GM12878 (cell line): ENCODE data around the gene SPATA12. TPM values are rescaled to one million over a fixed set of nuclear protein-coding genes. Genes with fewer than 3 reads are reported as not detected.

Experiments
- ATAC-seq: fragments of 200-7000 bp; cut with Tn5 transposase; 3 replicates; pipeline ENCODE4 v1.9.1; 2020; ENCODE audit warnings: mild to moderate bottlenecking, moderate library complexity
- BruUV-seq: library from RNA; stranded (reverse); fragments of 400-500 nt; replicated peaks from 2 replicates; lab custom pipeline; 2021; lab: Mats Ljungman, UMichigan
- CTCF ChIA-PET: fragments of 300-600 bp; sonication (Branson Sonifier 250); formaldehyde crosslinking; extraction: SDS; loops from one replicate; lab custom pipeline; 2021; ENCODE audit warnings: inconsistent platforms; lab: Yijun Ruan, JAX
- POLR2A ChIA-PET: fragments of 350-600 bp; formaldehyde crosslinking; extraction: SDS; loops from one replicate; lab custom pipeline; 2021; ENCODE audit warnings: inconsistent platforms; lab: Charles Lee
- RAD21 ChIA-PET: fragments of 300-600 bp; sonication (Branson Sonifier 250); formaldehyde crosslinking; loops from one replicate; lab custom pipeline; 2023; ENCODE audit warnings: antibody characterized with exemption; ENCODE audit not compliant: unreplicated experiment; lab: Charles Lee
- SMC1A ChIA-PET: fragments of 300-600 bp; sonication (Branson Sonifier 250); formaldehyde crosslinking; loops from one replicate; lab custom pipeline; 2023; ENCODE audit not compliant: unreplicated experiment, uncharacterized antibody; lab: Charles Lee
- DNase-seq: peaks from one replicate; pipeline ENCODE4 v3.0.0-alpha.2; 2011; ENCODE audit warnings: low read depth, low spot score
- FAIRE-seq: peaks from 3 replicates; lab custom pipeline; 2011; peaks lifted over from hg19 to GRCh38; lab: Jason Lieb, UNC
- H2AFZ ChIP-seq: 2 replicates; pipeline ENCODE4 v1.6.0; 2011; ENCODE audit warnings: low read depth, low read length, control low read depth; ENCODE audit not compliant: control insufficient read depth
- H3K27ac ChIP-seq: 2 replicates; pipeline ENCODE4 v1.5.1; 2011; ENCODE audit warnings: control low read depth; ENCODE audit not compliant: control insufficient read depth, insufficient read depth
- H3K27me3 ChIP-seq, 2 experiments: replicated peaks in 1 of 2; 2 replicates each; pipeline versions ENCODE4 v1.6.0 to v1.6.1; 2011; ENCODE audit warnings: low read length in 1 of 2; ENCODE audit not compliant: control insufficient read depth in 2 of 2, insufficient read depth in 2 of 2
- H3K36me3 ChIP-seq, 2 experiments: 2 replicates each; pipeline ENCODE4 v1.5.1; 2011; ENCODE audit warnings: low read length in 1 of 2; ENCODE audit not compliant: control insufficient read depth in 2 of 2, insufficient read depth in 2 of 2
- H3K4me1 ChIP-seq: 2 replicates; pipeline ENCODE4 v1.6.1; 2011; ENCODE audit warnings: mild to moderate bottlenecking, low read length, moderate library complexity, mixed read lengths; ENCODE audit not compliant: control insufficient read depth, insufficient read depth
- H3K4me2 ChIP-seq: 2 replicates; pipeline ENCODE4 v1.6.0; 2011; ENCODE audit warnings: control low read depth; ENCODE audit not compliant: control insufficient read depth, insufficient read depth
- H3K4me3 ChIP-seq: fragments of 200-600 bp; sonication (generic); 2 replicates; pipeline ENCODE4 v1.5.1; 2016
- H3K79me2 ChIP-seq: 2 replicates; pipeline ENCODE4 v1.6.0; 2011; ENCODE audit warnings: low read length; ENCODE audit not compliant: control insufficient read depth, insufficient read depth
- H3K9ac ChIP-seq: 2 replicates; pipeline ENCODE4 v1.8.0; 2011; ENCODE audit warnings: low read length, control low read depth, mixed read lengths; ENCODE audit not compliant: control insufficient read depth, insufficient read depth
- H3K9me3 ChIP-seq: replicated peaks from 3 replicates; pipeline ENCODE4 v1.5.1; 2011; ENCODE audit warnings: mild to moderate bottlenecking, low read length; ENCODE audit not compliant: control insufficient read depth, insufficient read depth
- H4K20me1 ChIP-seq: 2 replicates; pipeline ENCODE4 v1.6.0; 2011; ENCODE audit not compliant: control insufficient read depth, insufficient read depth
- CEBPB ChIP-seq, 2 experiments: fragments of 150-350 bp in 1 of 2; IDR thresholded peaks; 2 replicates each; pipeline ENCODE4 v1.6.1; 2012 to 2014; ENCODE audit warnings: low read depth in 2 of 2, low read length in 2 of 2, borderline replicate concordance in 1 of 2, inconsistent platforms in 1 of 2
- EP300 ChIP-seq, 2 experiments: fragments of 150-350 bp in 1 of 2; IDR thresholded peaks; 2 replicates each; pipeline ENCODE4 v1.6.1; 2011 to 2012; ENCODE audit warnings: low read depth in 2 of 2, low read length in 2 of 2, borderline replicate concordance in 1 of 2, improper control_type of control experiment in 1 of 2, inconsistent platforms in 1 of 2; ENCODE audit not compliant: control insufficient read depth in 1 of 2
- IRF5 ChIP-seq: fragments of 450-650 bp; IDR thresholded peaks from 2 replicates; pipeline ENCODE4 v1.6.1; 2017; ENCODE audit warnings: borderline replicate concordance
- KLF5 ChIP-seq: fragments of 450-650 bp; IDR thresholded peaks from 2 replicates; pipeline ENCODE4 v1.6.1; 2014; ENCODE audit warnings: mild to moderate bottlenecking; ENCODE audit not compliant: partially characterized antibody
- PAX5 ChIP-seq: IDR thresholded peaks from 2 replicates; pipeline ENCODE4 v1.6.1; 2011; ENCODE audit warnings: low read depth, low read length, borderline replicate concordance
- PML ChIP-seq: IDR thresholded peaks from 2 replicates; pipeline ENCODE4 v1.6.1; 2012; ENCODE audit warnings: low read length, inconsistent platforms
- RCOR1 ChIP-seq: conservative IDR thresholded peaks from 2 replicates; pipeline ENCODE4 v1.6.1; 2012; ENCODE audit warnings: low read depth, low read length, improper control_type of control experiment
- REST ChIP-seq: IDR thresholded peaks from 2 replicates; pipeline ENCODE4 v1.6.1; 2012; ENCODE audit warnings: mild to moderate bottlenecking, low read depth, low read length
- RFX5 ChIP-seq: IDR thresholded peaks from 2 replicates; pipeline ENCODE4 v1.6.1; 2011; ENCODE audit warnings: low read depth, low read length, improper control_type of control experiment
- SMAD5 ChIP-seq: IDR thresholded peaks from 2 replicates; pipeline ENCODE4 v1.6.1; 2016; ENCODE audit warnings: antibody characterized with exemption, low read depth
- ZNF384 ChIP-seq: IDR thresholded peaks from 2 replicates; pipeline ENCODE4 v1.6.1; 2012; ENCODE audit warnings: low read depth, mild to moderate bottlenecking, low read length, improper control_type of control experiment, borderline replicate concordance
- ZNF592 ChIP-seq: fragments of 450-650 bp; IDR thresholded peaks from 2 replicates; pipeline ENCODE4 v1.6.1; 2017; ENCODE audit warnings: mild to moderate bottlenecking, moderate library complexity
- WGBS: methylation state at CpG from one replicate; pipeline ENCODE4 v1.1.6; 2016; ENCODE audit warnings: low lambda C conversion rate; ENCODE audit not compliant: insufficient replicate concordance, insufficient coverage; ENCODE audit errors: missing lambda C conversion rate; 5-methylcytosine and 5-hydroxymethylcytosine counted together
- in situ Hi-C: fragments of 300-500 bp; cut with MboI; formaldehyde crosslinking; loops from 9 replicates; pipeline ENCODE4 v1.14.3; 2018; ENCODE audit warnings: mixed read lengths
- intact Hi-C: fragments of 100-400 bp; cut with micrococcal nuclease; formaldehyde crosslinking; loops from one replicate; pipeline ENCODE4 v1.14.2; 2022; ENCODE audit not compliant: unreplicated experiment
- polyA plus RNA-seq, 11 experiments: library from polyadenylated mRNA; depleted of rRNA in 4 of 11; unstranded in 6 of 11; stranded (reverse) in 5 of 11; fragments of >200 nt; fragmentation: Nextera tagmentation in 4 of 11; fragmentation: Illumina TruSeq in 1 of 11; extraction: Ambion mirVana in 4 of 11; extraction: Trizol in 1 of 11; gene quantifications; 1 replicate in 1 of 11; 2 replicates in 10 of 11; pipeline versions ENCODE4 v1.2.1 to v1.2.3, GENCODE V29; 2011 to 2016; ENCODE audit warnings: inconsistent platforms in 2 of 11, missing spikeins in 2 of 11, low read depth in 1 of 11
- total RNA-seq, 4 experiments: library from RNA; depleted of rRNA in 3 of 4; stranded (reverse); fragments of >200 nt in 3 of 4; fragmentation: Illumina TruSeq in 1 of 4; extraction: Trizol in 1 of 4; gene quantifications; 2 replicates each; pipeline versions ENCODE4 v1.2.1 to v1.2.3, GENCODE V29; 2013 to 2021
- TF ChIP-seq, protein P1 (sequence below): IDR thresholded peaks from 2 replicates; pipeline ENCODE4 v1.6.1; 2012; ENCODE audit warnings: low read length, inconsistent platforms

The SPATA12 gene
- total and polyA plus RNA-seq, 10 of the 15 experiments (the other 5 are each of a cell fraction or from before 2014, with no cell fraction given): 0.03 to 0.69 (median 0.37) TPM

GRCh38 chr3:57073628-57074027, 13.2 kb downstream of the SPATA12 start:
- BruUV-seq: no TSS peak
- H4K20me1 ChIP-seq: no peaks in the 10 kb centered on the region; the same call in 1 of the 2 replicates
- POLR2A ChIA-PET: no interaction called here
- no peaks in the 10 kb centered on the region for H3K79me2 ChIP-seq
- FAIRE-seq: no peak
- no peak overlapping the region for H3K27ac ChIP-seq
- 60% methylated on average over 3 of the region's 3 CpGs for WGBS
- no peak overlapping the region for H3K4me3 ChIP-seq
- ATAC-seq: no peak
- H3K36me3 ChIP-seq: no peaks in the 10 kb centered on the region
- CTCF ChIA-PET: interaction anchor here (0.6 kb wide), 1 partner anchor 287 kb away, joined by 3 read pairs; no protein-coding TSS in a partner anchor
- no peaks in the 10 kb centered on the region; the same call in 1 of the 3 replicates for H3K9me3 ChIP-seq
- DNase-seq: no peak
- intact Hi-C loops: loop anchor here (10.0 kb wide), 1 partner anchor 269 kb away; the partner anchor contains the start of gene ARHGEF3
- SMC1A ChIA-PET: interaction anchor here (0.6 to 0.8 kb wide), 2 partner anchors 30 to 79 kb away, joined by 3 to 4 read pairs; no protein-coding TSS in a partner anchor
- no peaks in the 10 kb centered on the region; the same call in 1 of the 2 replicates for H3K4me1 ChIP-seq
- no peak overlapping the region for H3K4me2 ChIP-seq
- H3K9ac ChIP-seq: no peak overlapping the region
- no peak overlapping the region for H2AFZ ChIP-seq
- RAD21 ChIA-PET: no interaction called here
- in situ Hi-C loops: no loop called here
- H3K27me3 ChIP-seq: peaks cover 0 to 13% of the 10 kb centered on the region in 2 experiments; a peak in 2 of 4 replicates
- TF ChIP-seq REST: no peak
- no peak for TF ChIP-seq KLF5
- no peak for TF ChIP-seq RCOR1
- TF ChIP-seq RFX5: no peak
- no peak for TF ChIP-seq PAX5
- TF ChIP-seq, protein P1, sequence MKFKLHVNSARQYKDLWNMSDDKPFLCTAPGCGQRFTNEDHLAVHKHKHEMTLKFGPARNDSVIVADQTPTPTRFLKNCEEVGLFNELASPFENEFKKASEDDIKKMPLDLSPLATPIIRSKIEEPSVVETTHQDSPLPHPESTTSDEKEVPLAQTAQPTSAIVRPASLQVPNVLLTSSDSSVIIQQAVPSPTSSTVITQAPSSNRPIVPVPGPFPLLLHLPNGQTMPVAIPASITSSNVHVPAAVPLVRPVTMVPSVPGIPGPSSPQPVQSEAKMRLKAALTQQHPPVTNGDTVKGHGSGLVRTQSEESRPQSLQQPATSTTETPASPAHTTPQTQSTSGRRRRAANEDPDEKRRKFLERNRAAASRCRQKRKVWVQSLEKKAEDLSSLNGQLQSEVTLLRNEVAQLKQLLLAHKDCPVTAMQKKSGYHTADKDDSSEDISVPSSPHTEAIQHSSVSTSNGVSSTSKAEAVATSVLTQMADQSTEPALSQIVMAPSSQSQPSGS: no peak
- no peak for TF ChIP-seq EP300 (IDR thresholded peaks at IDR 0.05; ENCODE audit: borderline replicate concordance in 1 of 2, control insufficient read depth in 1 of 2, low read depth in 2 of 2, low read length in 2 of 2)
- no peak for TF ChIP-seq CEBPB (IDR thresholded peaks at IDR 0.05; ENCODE audit: borderline replicate concordance in 1 of 2, low read depth in 2 of 2, low read length in 2 of 2)
- TF ChIP-seq ZNF384: no peak
- TF ChIP-seq IRF5: no peak
- TF ChIP-seq PML: no peak
- TF ChIP-seq SMAD5: no peak
- TF ChIP-seq ZNF592: no peak
